22Rv1 (cell line): Measurements from ENCODE around the gene IDS.

ENCODE experiments used
- ZFX ChIP-seq: fragments of 450-650 bp; IDR thresholded peaks from 2 replicates; pipeline ENCODE4 v1.6.1; 2017; ENCODE audit warnings: antibody characterized with exemption, borderline replicate concordance
- TF ChIP-seq, protein P1 (sequence below): fragments of 450-650 bp; IDR thresholded peaks from 2 replicates; pipeline ENCODE4 v1.5.1; 2017; ENCODE audit warnings: mild to moderate bottlenecking

GRCh38 chrX:149487292-149487691 is 17.8 kb downstream of the IDS start:
- TF ChIP-seq, protein P1, sequence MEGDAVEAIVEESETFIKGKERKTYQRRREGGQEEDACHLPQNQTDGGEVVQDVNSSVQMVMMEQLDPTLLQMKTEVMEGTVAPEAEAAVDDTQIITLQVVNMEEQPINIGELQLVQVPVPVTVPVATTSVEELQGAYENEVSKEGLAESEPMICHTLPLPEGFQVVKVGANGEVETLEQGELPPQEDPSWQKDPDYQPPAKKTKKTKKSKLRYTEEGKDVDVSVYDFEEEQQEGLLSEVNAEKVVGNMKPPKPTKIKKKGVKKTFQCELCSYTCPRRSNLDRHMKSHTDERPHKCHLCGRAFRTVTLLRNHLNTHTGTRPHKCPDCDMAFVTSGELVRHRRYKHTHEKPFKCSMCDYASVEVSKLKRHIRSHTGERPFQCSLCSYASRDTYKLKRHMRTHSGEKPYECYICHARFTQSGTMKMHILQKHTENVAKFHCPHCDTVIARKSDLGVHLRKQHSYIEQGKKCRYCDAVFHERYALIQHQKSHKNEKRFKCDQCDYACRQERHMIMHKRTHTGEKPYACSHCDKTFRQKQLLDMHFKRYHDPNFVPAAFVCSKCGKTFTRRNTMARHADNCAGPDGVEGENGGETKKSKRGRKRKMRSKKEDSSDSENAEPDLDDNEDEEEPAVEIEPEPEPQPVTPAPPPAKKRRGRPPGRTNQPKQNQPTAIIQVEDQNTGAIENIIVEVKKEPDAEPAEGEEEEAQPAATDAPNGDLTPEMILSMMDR = peak; percentile 10; the same call in 1 of the 2 replicates
- TF ChIP-seq ZFX = no peak
